GM19395 (cell line): Measurements from ENCODE around the gene NT5C.
"Not testable (repeated sequence)": the region's sequence is repeated elsewhere in the genome, so short reads cannot be mapped to it uniquely, and the experiment has no call there.

Experiments
- ATAC-seq: cut with Tn5 transposase; IDR thresholded peaks from one replicate; pipeline ENCODE4 v1.9.1; 2021; ENCODE audit warnings: mild to moderate bottlenecking, moderate library complexity; ENCODE audit not compliant: unreplicated experiment

Gene NT5C

GRCh38 chr17:75146592-75146991 lies 15.1 kb upstream of the NT5C start:
- ATAC-seq: no peak

GRCh38 chr17:75144816-75145512 lies 13.4 kb upstream of the NT5C start:
- ATAC-seq: no peak

GRCh38 chr17:75142236-75142971 lies 10.9 kb upstream of the NT5C start:
- ATAC-seq: no peak

GRCh38 chr17:75138519-75138918 lies 7.0 kb upstream of the NT5C start:
- no peak for ATAC-seq

- not testable (repeated sequence) for ATAC-seq
Observed at GRCh38 chr17:75137762-75138161, 6.2 kb upstream of the NT5C start.

- no peak for ATAC-seq
Observed at GRCh38 chr17:75135946-75136345, 4.4 kb upstream of the NT5C start.

- ATAC-seq: no peak
Observed at GRCh38 chr17:75135452-75135851, 3.9 kb upstream of the NT5C start.

- not testable (repeated sequence) for ATAC-seq
Observed at GRCh38 chr17:75133607-75134347, 2.2 kb upstream of the NT5C start.

GRCh38 chr17:75133001-75133400 lies 1.5 kb upstream of the NT5C start:
- ATAC-seq: no peak

GRCh38 chr17:75132018-75133000 lies 767 bp upstream of the NT5C start:
- ATAC-seq: not testable (repeated sequence)

GRCh38 chr17:75130632-75131277 lies 787 bp downstream of the NT5C start:
- ATAC-seq: peak; percentile 26

- ATAC-seq: no peak
Observed at GRCh38 chr17:75130059-75130631, 1.4 kb downstream of the NT5C start.

GRCh38 chr17:75129576-75129975 lies 2.0 kb downstream of the NT5C start:
- ATAC-seq: no peak

GRCh38 chr17:75128694-75129505 lies 2.6 kb downstream of the NT5C start:
- ATAC-seq: no peak

- ATAC-seq: not testable (repeated sequence)
Observed at GRCh38 chr17:75127936-75128335, 3.6 kb downstream of the NT5C start.

- ATAC-seq: no peak
Observed at GRCh38 chr17:75126954-75127353, 4.6 kb downstream of the NT5C start.

GRCh38 chr17:75125984-75126383 lies 5.6 kb downstream of the NT5C start:
- no peak for ATAC-seq

- no peak for ATAC-seq
Observed at GRCh38 chr17:75124819-75125162, 6.8 kb downstream of the NT5C start.
